ENCODE results near the gene GRM1. TPM values are rescaled to one million over a fixed set of nuclear protein-coding genes. Genes with fewer than 3 reads are reported as not detected.

Gene GRM1
- polyA plus RNA-seq, 3 donors from 2014 or later, result 0.02 TPM; not detected in 2

- no peak for DNase-seq
- Mint-ChIP-seq H3K27ac (no peak overlapping the region), H3K36me3 (no peaks in the 10 kb centered on the region), H3K9me3 (peaks cover 0 to 7% (median 2%) of the 10 kb centered on the region in 6 donors), H3K4me3 (no peak overlapping the region), H3K4me1 (no peaks in the 10 kb centered on the region), H3K27me3 (ENCODE audit: low read depth in 3 of 3) (no peaks in the 10 kb centered on the region)
These were observed 155.8 kb downstream of the GRM1 start for GRCh38 chr6:146184701-146185100.

DNA sequence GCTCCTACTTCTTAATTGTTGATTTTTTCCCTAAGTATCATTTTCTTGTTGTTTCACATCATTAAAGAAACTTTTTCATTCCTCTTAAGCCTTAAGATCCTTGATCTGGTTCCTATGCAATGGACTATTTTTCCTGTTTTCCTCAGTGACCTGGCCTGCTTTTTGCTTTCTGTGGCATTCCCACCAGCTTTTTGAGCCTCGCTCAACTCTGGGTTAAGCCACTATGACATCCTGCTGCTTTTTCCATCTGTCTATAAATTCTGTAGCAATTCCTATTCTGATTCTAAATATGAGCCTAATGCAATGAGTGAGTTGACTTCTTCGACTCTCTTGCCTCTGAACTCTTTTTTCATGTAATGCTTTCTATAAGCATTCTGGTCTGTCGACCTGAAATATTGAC lies 160.3 kb downstream of the GRM1 start:
- Mint-ChIP-seq H3K4me3 (no peak overlapping the region), H3K27ac (no peak overlapping the region), H3K27me3 (ENCODE audit: low read depth in 3 of 3) (peaks cover 0 to 3% (median 0%) of the 10 kb centered on the region in 3 donors), H3K36me3 (no peaks in the 10 kb centered on the region), H3K9me3 (peaks cover 0 to 4% (median 2%) of the 10 kb centered on the region in 6 donors), H3K4me1 (no peaks in the 10 kb centered on the region)
- DNase-seq, result no peak

GRCh38 chr6:146190581-146190980 lies 161.7 kb downstream of the GRM1 start:
- Mint-ChIP-seq H3K9me3 (peaks cover 0 to 13% (median 2%) of the 10 kb centered on the region in 6 donors), H3K4me3 (no peak overlapping the region), H3K4me1 (no peaks in the 10 kb centered on the region), H3K36me3 (no peaks in the 10 kb centered on the region), H3K27me3 (ENCODE audit: low read depth in 3 of 3) (peaks cover 0 to 3% (median 0%) of the 10 kb centered on the region in 3 donors), H3K27ac (no peak overlapping the region)
- no peak for DNase-seq

DNA sequence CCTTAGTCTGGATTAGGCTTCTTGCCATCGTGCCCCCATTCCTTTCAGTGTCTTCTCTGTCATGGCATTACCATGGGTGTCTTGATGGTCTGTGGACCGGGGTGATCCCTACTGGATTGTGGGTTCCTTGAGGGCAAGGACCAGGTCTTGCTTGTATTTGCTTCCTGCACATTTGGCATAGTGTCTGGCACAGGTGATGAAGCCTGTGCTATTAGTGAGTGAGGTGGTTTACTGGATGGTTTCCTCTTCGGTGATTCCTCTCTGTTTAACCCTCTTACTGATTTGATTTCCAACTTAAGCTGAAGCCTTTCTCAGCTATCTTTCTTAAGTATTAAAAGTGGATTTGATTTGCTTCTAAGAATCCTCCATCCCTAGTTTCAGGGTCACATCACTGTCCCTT lies 162.3 kb downstream of the GRM1 start:
- Mint-ChIP-seq H3K27me3 (ENCODE audit: low read depth in 3 of 3) (peaks cover 0 to 3% (median 0%) of the 10 kb centered on the region in 3 donors), H3K9me3 (peaks cover 0 to 13% (median 4%) of the 10 kb centered on the region in 6 donors), H3K4me1 (no peaks in the 10 kb centered on the region), H3K27ac (no peak overlapping the region), H3K4me3 (no peak overlapping the region), H3K36me3 (no peaks in the 10 kb centered on the region)
- DNase-seq, result no peak

- Mint-ChIP-seq H3K36me3 (no peaks in the 10 kb centered on the region), H3K27me3 (ENCODE audit: low read depth in 3 of 3) (peaks cover 0 to 3% (median 0%) of the 10 kb centered on the region in 3 donors), H3K27ac (no peak overlapping the region), H3K4me1 (no peaks in the 10 kb centered on the region), H3K4me3 (no peak overlapping the region), H3K9me3 (peaks cover 0 to 13% (median 4%) of the 10 kb centered on the region in 6 donors)
- DNase-seq, result no peak
These were observed 162.8 kb downstream of the GRM1 start for GRCh38 chr6:146191612-146192011.

GRCh38 chr6:146194434-146194833 lies 165.6 kb downstream of the GRM1 start:
- H3K27ac Mint-ChIP-seq, result no peak overlapping the region
- no peaks in the 10 kb centered on the region for H3K36me3 Mint-ChIP-seq
- H3K9me3 Mint-ChIP-seq, result peaks cover 0 to 13% (median 4%) of the 10 kb centered on the region in 6 donors
- H3K4me3 Mint-ChIP-seq, result no peak overlapping the region
- no peak for DNase-seq
- H3K27me3 Mint-ChIP-seq (ENCODE audit: low read depth in 3 of 3), result peaks cover 0 to 3% (median 0%) of the 10 kb centered on the region in 3 donors
- H3K4me1 Mint-ChIP-seq, result no peaks in the 10 kb centered on the region

DNA sequence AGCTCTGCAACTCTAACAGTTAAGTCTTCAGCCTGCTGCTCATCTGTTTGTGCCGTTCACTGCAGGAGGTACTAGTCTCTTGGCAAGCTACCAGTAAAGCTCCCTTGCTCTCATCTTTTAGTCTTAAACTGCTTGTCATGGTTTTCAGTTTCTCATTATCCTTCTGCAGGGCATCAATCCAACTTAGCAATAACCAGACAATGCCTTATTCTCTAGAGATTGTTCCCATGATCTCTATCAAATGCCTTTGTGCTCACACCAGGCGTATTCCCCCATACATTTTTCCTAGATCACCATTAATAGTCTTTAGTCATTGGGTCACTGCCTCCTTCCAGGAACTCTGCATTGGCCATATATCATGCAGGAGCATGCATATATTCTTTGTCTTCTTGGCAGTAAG lies 171.3 kb downstream of the GRM1 start:
- peaks cover 0 to 2% (median 0%) of the 10 kb centered on the region in 3 donors for H3K27me3 Mint-ChIP-seq (ENCODE audit: low read depth in 3 of 3)
- no peak overlapping the region for H3K27ac Mint-ChIP-seq
- H3K4me1 Mint-ChIP-seq, result no peaks in the 10 kb centered on the region

DNA sequence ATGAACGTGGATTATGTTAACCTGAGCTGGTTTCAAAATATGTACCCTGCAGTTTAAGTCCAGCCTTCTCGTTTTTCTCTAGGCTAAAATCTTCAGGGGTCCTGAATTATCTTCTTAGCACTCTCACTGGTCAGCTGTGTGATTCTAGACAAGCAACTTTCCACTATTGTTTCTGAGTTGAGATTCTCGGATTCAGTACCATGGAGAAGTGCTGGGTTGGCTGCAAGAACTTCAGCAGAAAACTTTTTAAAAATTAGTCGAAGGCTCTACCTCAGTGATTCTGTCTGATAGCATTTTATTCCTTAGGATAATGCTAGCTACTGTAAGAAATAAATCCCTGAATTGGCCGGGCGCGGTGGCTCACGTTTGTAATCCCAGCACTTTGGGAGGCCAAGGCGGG lies 173.7 kb downstream of the GRM1 start:
- Mint-ChIP-seq H3K4me1 (no peaks in the 10 kb centered on the region), H3K27me3 (ENCODE audit: low read depth in 3 of 3) (peaks cover 0 to 2% (median 0%) of the 10 kb centered on the region in 3 donors), H3K36me3 (no peaks in the 10 kb centered on the region), H3K9me3 (peaks cover 0 to 5% (median 2%) of the 10 kb centered on the region in 6 donors), H3K4me3 (no peak overlapping the region), H3K27ac (no peak overlapping the region)
- DNase-seq, result no peak

More for the DNA sequence above, 171.3 kb downstream of the GRM1 start:
- no peak overlapping the region for H3K4me3 Mint-ChIP-seq
- no peak for DNase-seq
- no peaks in the 10 kb centered on the region for H3K36me3 Mint-ChIP-seq
- peaks cover 0 to 11% (median 4%) of the 10 kb centered on the region in 6 donors for H3K9me3 Mint-ChIP-seq

GRCh38 chr6:146209942-146210341 lies 181.1 kb downstream of the GRM1 start:
- Mint-ChIP-seq H3K9me3 (peaks cover 0 to 8% (median 3%) of the 10 kb centered on the region in 6 donors), H3K27me3 (ENCODE audit: low read depth in 3 of 3) (peaks cover 0 to 1% (median 0%) of the 10 kb centered on the region in 3 donors), H3K27ac (no peak overlapping the region), H3K4me1 (peaks cover 1 to 5% of the 10 kb centered on the region in 2 donors), H3K36me3 (no peaks in the 10 kb centered on the region), H3K4me3 (no peak overlapping the region)
- no peak for DNase-seq

DNA sequence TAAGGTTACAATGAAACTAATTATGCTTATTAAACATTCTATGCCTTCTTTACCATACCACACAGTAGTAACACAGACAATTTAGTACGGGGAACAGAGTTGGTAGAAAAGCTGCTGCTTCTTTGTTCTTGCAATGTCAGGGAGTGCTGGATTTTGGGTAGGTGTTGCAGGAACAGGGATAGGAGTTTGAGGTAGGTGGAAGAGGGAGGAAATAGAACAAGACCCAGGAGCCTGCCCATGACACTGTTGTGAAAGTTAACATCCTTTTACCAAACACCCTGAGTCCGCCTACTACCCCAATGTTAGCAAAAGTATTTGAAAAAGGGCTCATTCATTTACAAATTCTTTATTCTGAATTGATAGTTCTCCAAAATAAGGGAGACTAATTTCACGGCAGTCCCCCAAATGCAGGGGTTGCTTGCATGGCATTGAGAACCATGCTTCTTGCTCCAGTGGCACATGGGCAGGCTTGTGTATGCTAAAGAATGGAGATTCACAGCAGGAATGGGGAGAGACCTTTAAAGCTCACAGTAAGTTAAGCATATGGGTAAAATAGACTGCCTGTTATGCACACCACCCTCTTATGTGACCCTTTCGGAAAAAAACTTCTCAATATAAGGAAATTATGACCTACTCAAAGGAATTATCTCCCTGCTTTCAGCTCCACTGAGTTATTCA lies 181.7 kb downstream of the GRM1 start:
- H3K4me1 Mint-ChIP-seq, result peaks cover 1 to 5% of the 10 kb centered on the region in 2 donors
- no peak overlapping the region for H3K27ac Mint-ChIP-seq
- no peak overlapping the region for H3K4me3 Mint-ChIP-seq
- no peaks in the 10 kb centered on the region for H3K36me3 Mint-ChIP-seq
- peaks cover 0 to 8% (median 4%) of the 10 kb centered on the region in 6 donors for H3K9me3 Mint-ChIP-seq
- H3K27me3 Mint-ChIP-seq (ENCODE audit: low read depth in 3 of 3), result peaks cover 0 to 3% (median 0%) of the 10 kb centered on the region in 3 donors
- DNase-seq, result no peak

GRCh38 chr6:146211646-146212045 lies 182.8 kb downstream of the GRM1 start:
- Mint-ChIP-seq H3K27me3 (ENCODE audit: low read depth in 3 of 3) (peaks cover 0 to 3% (median 0%) of the 10 kb centered on the region in 3 donors), H3K4me1 (peaks cover 1 to 5% of the 10 kb centered on the region in 2 donors), H3K36me3 (no peaks in the 10 kb centered on the region), H3K4me3 (peak overlapping the region in 1 of 5 donors; percentile 34), H3K9me3 (peaks cover 0 to 8% (median 4%) of the 10 kb centered on the region in 6 donors), H3K27ac (no peak overlapping the region)
- no peak for DNase-seq

DNA sequence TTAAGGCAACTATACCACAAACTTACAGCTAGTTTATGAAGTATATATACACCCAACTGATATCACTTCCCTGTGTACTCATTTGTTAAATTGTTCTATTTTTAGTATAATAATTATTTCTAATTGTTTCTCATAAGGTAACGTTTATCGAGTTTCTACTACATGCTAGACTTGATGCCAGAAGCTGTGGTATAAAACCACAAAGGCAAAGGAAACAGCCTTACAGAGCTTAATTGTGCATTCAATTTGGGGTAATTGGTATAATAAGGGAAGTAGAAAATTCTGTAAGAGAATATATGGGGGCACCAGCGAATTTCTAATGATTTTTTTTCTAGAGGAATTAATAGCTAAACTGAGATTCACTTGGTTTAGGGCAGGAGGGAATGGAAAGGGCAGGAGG lies 183.9 kb downstream of the GRM1 start:
- H3K27me3 Mint-ChIP-seq (ENCODE audit: low read depth in 3 of 3), result peaks cover 0 to 3% (median 0%) of the 10 kb centered on the region in 3 donors
- H3K36me3 Mint-ChIP-seq, result no peaks in the 10 kb centered on the region
- peaks cover 1 to 5% of the 10 kb centered on the region in 2 donors for H3K4me1 Mint-ChIP-seq
- H3K4me3 Mint-ChIP-seq, result no peak overlapping the region
- DNase-seq, result no peak
- H3K9me3 Mint-ChIP-seq, result peaks cover 0 to 8% (median 3%) of the 10 kb centered on the region in 6 donors
- H3K27ac Mint-ChIP-seq, result no peak overlapping the region

DNA sequence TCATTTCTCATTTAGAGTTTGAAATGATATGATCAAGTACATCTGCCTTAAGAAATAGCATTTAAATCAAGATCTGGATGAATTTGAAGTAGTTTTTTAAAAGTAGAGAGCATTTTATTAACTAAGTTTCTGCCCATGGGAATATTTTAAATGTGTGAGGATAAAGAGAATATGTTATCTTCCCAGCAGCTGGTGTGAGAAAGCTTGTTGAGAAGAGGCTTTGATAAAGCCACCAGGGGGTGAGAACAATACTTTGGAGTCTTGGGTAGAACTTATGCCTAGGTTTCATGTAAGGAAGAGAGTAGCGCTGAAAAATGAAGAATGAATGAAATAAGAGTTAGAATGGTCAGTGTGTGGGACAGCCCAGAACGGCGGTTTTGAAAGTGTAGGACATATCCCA lies 190.2 kb downstream of the GRM1 start:
- peaks cover 0 to 10% (median 0%) of the 10 kb centered on the region in 6 donors for H3K9me3 Mint-ChIP-seq
- H3K36me3 Mint-ChIP-seq, result no peaks in the 10 kb centered on the region
- H3K4me1 Mint-ChIP-seq, result no peaks in the 10 kb centered on the region
- H3K27ac Mint-ChIP-seq, result no peak overlapping the region
- no peak for DNase-seq
- peaks cover 0 to 3% (median 0%) of the 10 kb centered on the region in 3 donors for H3K27me3 Mint-ChIP-seq (ENCODE audit: low read depth in 3 of 3)
- H3K4me3 Mint-ChIP-seq, result no peak overlapping the region

- H3K36me3 Mint-ChIP-seq, result no peaks in the 10 kb centered on the region
- no peak overlapping the region for H3K27ac Mint-ChIP-seq
- no peaks in the 10 kb centered on the region for H3K4me1 Mint-ChIP-seq
- H3K9me3 Mint-ChIP-seq, result peaks cover 0 to 8% (median 2%) of the 10 kb centered on the region in 6 donors
- H3K4me3 Mint-ChIP-seq, result no peak overlapping the region
- no peak for DNase-seq
- peaks cover 0 to 1% (median 0%) of the 10 kb centered on the region in 3 donors for H3K27me3 Mint-ChIP-seq (ENCODE audit: low read depth in 3 of 3)
These were observed 195.6 kb downstream of the GRM1 start for GRCh38 chr6:146224449-146224848.
